Keratinocyte (primary cell): Measurements from ENCODE around the gene LRRC31. TPM values are rescaled to one million over a fixed set of nuclear protein-coding genes. Genes with fewer than 3 reads are reported as not detected.

ENCODE experiments used
- DNase-seq: peaks from one replicate; pipeline ENCODE4 v3.0.0-alpha.2; 2011; ENCODE audit warnings: low read depth, missing footprints, low spot score
- FAIRE-seq: peaks from 2 replicates; lab custom pipeline; 2011; peaks lifted over from hg19 to GRCh38; lab: Jason Lieb, UNC
- H2AFZ ChIP-seq: 2 replicates; pipeline ENCODE4 v1.6.0; 2012; ENCODE audit warnings: low read length, control low read depth, inconsistent platforms; ENCODE audit not compliant: control insufficient read depth
- H3K27ac ChIP-seq: 2 replicates; pipeline ENCODE4 v1.5.1; 2011; ENCODE audit warnings: low read length; ENCODE audit not compliant: control insufficient read depth, insufficient read depth
- H3K27me3 ChIP-seq: 3 replicates; pipeline ENCODE4 v1.6.0; 2011; ENCODE audit warnings: low read length; ENCODE audit not compliant: control insufficient read depth, insufficient read depth; ENCODE audit errors: extremely low read depth
- H3K36me3 ChIP-seq, 2 experiments: 2 replicates in 1 of 2; 3 replicates in 1 of 2; pipeline ENCODE4 v1.5.1; 2011; ENCODE audit warnings: low read length in 2 of 2, mild to moderate bottlenecking in 1 of 2; ENCODE audit not compliant: control insufficient read depth in 2 of 2, insufficient read depth in 2 of 2; ENCODE audit errors: extremely low read depth in 1 of 2
- H3K4me1 ChIP-seq: 3 replicates; pipeline ENCODE4 v1.5.1; 2011; ENCODE audit warnings: low read length; ENCODE audit not compliant: control insufficient read depth, insufficient read depth; ENCODE audit errors: extremely low read depth
- H3K4me2 ChIP-seq: 3 replicates; pipeline ENCODE4 v1.6.0; 2011; ENCODE audit warnings: low read depth, low read length; ENCODE audit not compliant: control insufficient read depth, insufficient read depth; ENCODE audit errors: extremely low read depth
- H3K4me3 ChIP-seq, 3 experiments: fragments of 200-600 bp in 1 of 3; sonication (generic) in 1 of 3; 2 replicates in 2 of 3; 3 replicates in 1 of 3; pipeline ENCODE4 v1.5.1; 2011 to 2016; ENCODE audit warnings: low read length in 3 of 3, mild to moderate bottlenecking in 3 of 3, control low read depth in 2 of 3, inconsistent platforms in 1 of 3, low read depth in 1 of 3, mixed read lengths in 1 of 3, mixed run types in 1 of 3, moderate library complexity in 1 of 3; ENCODE audit not compliant: control insufficient read depth in 2 of 3, insufficient read depth in 2 of 3; ENCODE audit errors: extremely low read depth in 1 of 3
- H3K79me2 ChIP-seq: 2 replicates; pipeline ENCODE4 v1.6.0; 2012; ENCODE audit warnings: low read length; ENCODE audit not compliant: control insufficient read depth, insufficient read depth
- H3K9ac ChIP-seq: 3 replicates; pipeline ENCODE4 v1.6.0; 2011; ENCODE audit warnings: low read length; ENCODE audit not compliant: control insufficient read depth, insufficient read depth; ENCODE audit errors: extremely low read depth
- H3K9me1 ChIP-seq: 3 replicates; pipeline ENCODE4 v1.6.0; 2011; ENCODE audit warnings: low read length; ENCODE audit not compliant: control insufficient read depth, insufficient read depth; ENCODE audit errors: extremely low read depth
- H3K9me3 ChIP-seq: 2 replicates; pipeline ENCODE4 v1.5.1; 2012; ENCODE audit warnings: low read depth, low read length; ENCODE audit not compliant: control insufficient read depth
- H4K20me1 ChIP-seq: 3 replicates; pipeline ENCODE4 v1.6.0; 2011; ENCODE audit warnings: low read length; ENCODE audit not compliant: control insufficient read depth, insufficient read depth; ENCODE audit errors: extremely low read depth
- CTCF ChIP-seq, 3 experiments: IDR thresholded peaks in 1 of 3; conservative IDR thresholded peaks in 1 of 3; optimal IDR thresholded peaks in 1 of 3; 2 replicates in 2 of 3; 3 replicates in 1 of 3; pipeline versions ENCODE3 to v1.5.1; 2011; ENCODE audit warnings: low read length in 3 of 3, mild to moderate bottlenecking in 3 of 3, moderate library complexity in 2 of 3, control low read depth in 1 of 3, inconsistent platforms in 1 of 3; ENCODE audit not compliant: insufficient read depth in 2 of 3; ENCODE audit errors: extremely low read depth in 1 of 3
- EZH2 ChIP-seq: IDR thresholded peaks from one replicate; pipeline ENCODE4 v1.6.1; 2012; ENCODE audit warnings: inconsistent platforms, mild to moderate bottlenecking, low read length, moderate library complexity
- dilution Hi-C: fragments of 300-500 bp; cut with MboI; formaldehyde crosslinking; loops from one replicate; pipeline ENCODE4 v1.7.0; 2020; ENCODE audit warnings: low sequenced_read_pairs; ENCODE audit not compliant: extremely low pct_ligation_motif_present
- polyA plus RNA-seq, 5 experiments: library from polyadenylated mRNA; depleted of rRNA in 3 of 5; stranded (reverse) in 3 of 5; stranded (forward) in 1 of 5; unstranded in 1 of 5; fragments of >200 nt; gene quantifications; 1 replicate in 1 of 5; 2 replicates in 3 of 5; 3 replicates in 1 of 5; pipeline versions ENCODE4 v1.2.1 to v1.2.3, GENCODE V29; 2011 to 2012; ENCODE audit warnings: missing spikeins in 2 of 5, low read depth in 1 of 5, low replicate concordance in 1 of 5

The LRRC31 gene
- polyA plus RNA-seq, 1 donor (not counting 4 experiments of a cell fraction or from before 2014, with no cell fraction given): not detected

- Histone ChIP-seq H3K9ac (no peak overlapping the region), H3K27me3 (no peaks in the 10 kb centered on the region), H4K20me1 (no peaks in the 10 kb centered on the region), H3K9me1 (no peaks in the 10 kb centered on the region), H2AFZ (no peak overlapping the region), H3K4me3 (no peak overlapping the region), H3K27ac (no peak overlapping the region), H3K4me1 (no peaks in the 10 kb centered on the region), H3K4me2 (no peak overlapping the region), H3K79me2 (no peaks in the 10 kb centered on the region), H3K36me3 (no peaks in the 10 kb centered on the region), H3K9me3 (no peaks in the 10 kb centered on the region)
- no peak for TF ChIP-seq EZH2
- TF ChIP-seq CTCF (optimal IDR thresholded peaks at IDR 0.05 in 1 of 3, IDR thresholded peaks at IDR 0.05 in 1 of 3, conservative IDR thresholded peaks at IDR 0.05 in 1 of 3; ENCODE audit: extremely low read depth in 1 of 3, insufficient read depth in 2 of 3, low read length in 3 of 3): no peak
- FAIRE-seq (no peak), DNase-seq (no peak)
- dilution Hi-C loops: no loop called here
These were observed 14.2 kb downstream of the LRRC31 start for GRCh38 chr3:169855514-169855913.

DNA sequence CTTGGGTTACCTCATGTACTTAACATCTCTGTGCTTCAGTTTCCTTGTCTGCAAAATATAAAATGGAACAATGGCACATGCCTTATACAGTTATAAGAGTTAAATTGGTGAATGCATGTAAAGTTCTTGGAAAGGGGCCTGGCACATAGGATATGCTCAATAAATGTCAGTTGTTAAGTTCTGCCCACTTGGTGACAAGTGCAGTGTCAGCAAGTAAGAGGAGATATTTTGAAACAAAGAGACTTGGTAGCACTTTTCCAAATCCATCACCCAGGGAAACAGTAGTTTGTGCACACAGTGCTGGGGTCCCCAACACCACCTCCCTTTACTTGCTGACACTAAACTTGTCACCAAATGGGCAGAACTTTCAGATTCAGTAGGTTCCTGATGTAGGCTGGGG is 19.1 kb downstream of the LRRC31 start:
- dilution Hi-C loops: no loop called here
- FAIRE-seq: no peak
- H4K20me1 ChIP-seq: no peaks in the 10 kb centered on the region

More for the DNA sequence above, 19.1 kb downstream of the LRRC31 start:
- H3K4me3 ChIP-seq: no peak overlapping the region
- no peaks in the 10 kb centered on the region for H3K27me3 ChIP-seq
- no peaks in the 10 kb centered on the region for H3K36me3 ChIP-seq
- H3K27ac ChIP-seq: no peak overlapping the region
- H3K79me2 ChIP-seq: no peaks in the 10 kb centered on the region
- no peak overlapping the region for H3K9ac ChIP-seq
- no peaks in the 10 kb centered on the region for H3K9me3 ChIP-seq
- DNase-seq: no peak
- no peaks in the 10 kb centered on the region for H3K9me1 ChIP-seq
- no peak overlapping the region for H3K4me2 ChIP-seq
- H2AFZ ChIP-seq: no peak overlapping the region
- no peak for TF ChIP-seq EZH2
- TF ChIP-seq CTCF (optimal IDR thresholded peaks at IDR 0.05 in 1 of 3, IDR thresholded peaks at IDR 0.05 in 1 of 3, conservative IDR thresholded peaks at IDR 0.05 in 1 of 3; ENCODE audit: extremely low read depth in 1 of 3, insufficient read depth in 2 of 3, low read length in 3 of 3): no peak
- H3K4me1 ChIP-seq: peaks cover 14% of the 10 kb centered on the region
